Left lung (tissue), 10 donors: ENCODE results near the gene CWF19L1. TPM values are rescaled to one million over a fixed set of nuclear protein-coding genes. Genes with fewer than 3 reads are reported as not detected.

ENCODE experiments used
- ATAC-seq: fragments of 200-7000 bp; cut with Tn5 transposase; one replicate; pipeline ENCODE4 v1.9.1; 2020; ENCODE audit warnings: moderate library complexity
- DNase-seq, 4 donors: peaks; one replicate each; pipeline ENCODE4 v3.0.0-alpha.2; 2013 to 2020
- H3K27ac ChIP-seq, 2 donors: fragments of 200-600 bp; sonication (generic) in 1 of 2; one replicate each; pipeline versions ENCODE4 v1.5.0 to v1.8.0; 2020 to 2021
- H3K27me3 ChIP-seq, 2 donors: fragments of 200-600 bp; sonication (generic) in 1 of 2; one replicate each; pipeline versions ENCODE4 v1.5.0 to v1.8.0; 2020 to 2021
- H3K36me3 ChIP-seq, 2 donors: fragments of 200-600 bp; sonication (generic) in 1 of 2; one replicate each; pipeline versions ENCODE4 v1.5.0 to v1.8.0; 2020 to 2021
- H3K4me1 ChIP-seq, 2 donors: fragments of 200-600 bp; one replicate each; pipeline ENCODE4 v1.8.0; 2021
- H3K4me3 ChIP-seq, 2 donors: fragments of 200-600 bp; sonication (generic) in 1 of 2; one replicate each; pipeline versions ENCODE4 v1.5.0 to v1.8.0; 2020 to 2021; ENCODE audit warnings: mild to moderate bottlenecking in 1 of 2
- H3K9me3 ChIP-seq, 2 donors: fragments of 200-600 bp; sonication (generic) in 1 of 2; one replicate each; pipeline versions ENCODE4 v1.5.0 to v1.8.0; 2020 to 2021
- CTCF ChIP-seq, 2 donors: fragments of 200-600 bp; sonication (generic) in 1 of 2; IDR thresholded peaks; one replicate each; pipeline versions ENCODE4 v1.5.0 to v1.8.0; 2021; ENCODE audit warnings: antibody characterized with exemption in 2 of 2
- intact Hi-C, 2 donors: fragments of 100-400 bp; cut with DNase I; formaldehyde crosslinking; loops; one replicate each; pipeline versions ENCODE4 v1.11.2 to v1.14.2; 2022
- polyA plus RNA-seq, 6 donors: library from polyadenylated mRNA; unstranded; fragments of 120-200 nt; gene quantifications; one replicate each; pipeline ENCODE4 v1.2.1, GENCODE V29; 2013; ENCODE audit not compliant: insufficient read length in 6 of 6
- total RNA-seq, 2 donors: library from RNA; stranded (reverse); fragmentation: NEBNext Ultra II Directional; extraction: Animal tissue kit (Norgen Biotek cat#: 25700); gene quantifications; one replicate each; pipeline ENCODE4 v1.2.1, GENCODE V29; 2021
- donor health status: DM: no; HTN: yes; CAD: no.
- donor health status: DM: no; HTN: no; CAD: no.

Gene CWF19L1
- total and polyA plus RNA-seq, 8 donors = 17.5 to 37.2 (median 33.2) TPM

- intact Hi-C loops = no loop called here
- DNase-seq = peak in 2 of 4 donors; percentile 7 to 23
- no peaks in the 10 kb centered on the region for H3K27me3 ChIP-seq
- no peaks in the 10 kb centered on the region for H3K9me3 ChIP-seq
- H3K27ac ChIP-seq = peak overlapping the region; percentile 85 to 86
- H3K4me1 ChIP-seq = peaks cover 15 to 66% of the 10 kb centered on the region in 2 donors
- no peak for ATAC-seq
- peaks cover 0 to 18% of the 10 kb centered on the region in 2 donors for H3K36me3 ChIP-seq
- H3K4me3 ChIP-seq = peak overlapping the region; percentile 86 to 88
- no peak for TF ChIP-seq CTCF (IDR thresholded peaks at IDR 0.05)
Observed at GRCh38 chr10:100184840-100185239, 82.6 kb downstream of the CWF19L1 start.

GRCh38 chr10:100184426-100184825, 83.0 kb downstream of the CWF19L1 start:
- intact Hi-C loops = no loop called here
- Histone ChIP-seq H3K27ac (peak overlapping the region in 1 of 2 donors; percentile 85), H3K27me3 (no peaks in the 10 kb centered on the region), H3K4me1 (peaks cover 15 to 68% of the 10 kb centered on the region in 2 donors), H3K9me3 (no peaks in the 10 kb centered on the region), H3K36me3 (peaks cover 0 to 17% of the 10 kb centered on the region in 2 donors), H3K4me3 (peak overlapping the region; percentile 86 to 88)
- DNase-seq = no peak
- no peak for TF ChIP-seq CTCF (IDR thresholded peaks at IDR 0.05)
- no peak for ATAC-seq

GRCh38 chr10:100183481-100183880, 84.0 kb downstream of the CWF19L1 start:
- peaks cover 15 to 72% of the 10 kb centered on the region in 2 donors for H3K4me1 ChIP-seq
- no peaks in the 10 kb centered on the region for H3K9me3 ChIP-seq
- no peak overlapping the region for H3K4me3 ChIP-seq
- no peaks in the 10 kb centered on the region for H3K27me3 ChIP-seq
- H3K36me3 ChIP-seq = peaks cover 0 to 24% of the 10 kb centered on the region in 2 donors
- H3K27ac ChIP-seq = peak overlapping the region in 1 of 2 donors; percentile 85
- TF ChIP-seq CTCF (IDR thresholded peaks at IDR 0.05) = no peak
- intact Hi-C loops = no loop called here
- DNase-seq = peak in 1 of 4 donors; percentile 2
- ATAC-seq = no peak

GRCh38 chr10:100182908-100183307, 84.5 kb downstream of the CWF19L1 start:
- TF ChIP-seq CTCF (IDR thresholded peaks at IDR 0.05) = no peak
- Histone ChIP-seq H3K36me3 (peaks cover 0 to 30% of the 10 kb centered on the region in 2 donors), H3K4me1 (peaks cover 15 to 71% of the 10 kb centered on the region in 2 donors), H3K9me3 (no peaks in the 10 kb centered on the region), H3K4me3 (no peak overlapping the region), H3K27ac (peak overlapping the region in 1 of 2 donors; percentile 85), H3K27me3 (no peaks in the 10 kb centered on the region)
- intact Hi-C loops = no loop called here
- DNase-seq (no peak), ATAC-seq (no peak)

Other genes with a start within 250 kb of the CWF19L1 start
- not detected for gene CPN1, start 185.8 kb downstream of the CWF19L1 start, total RNA-seq
- not detected for gene CPN1, start 185.8 kb downstream of the CWF19L1 start, polyA plus RNA-seq
- 10 to 100 TPM; 23.8 to 34.5 TPM for gene ERLIN1, start 81.6 kb downstream of the CWF19L1 start, total RNA-seq
- gene ERLIN1, start 81.6 kb downstream of the CWF19L1 start, polyA plus RNA-seq = 10 to 100 TPM; 43.7 to 56.3 (median 49.0) TPM
- gene CHUK, start 38.0 kb downstream of the CWF19L1 start, total RNA-seq = 10 to 100 TPM; 19.6 to 26.9 TPM
- gene CHUK, start 38.0 kb downstream of the CWF19L1 start, polyA plus RNA-seq = 10 to 100 TPM; 23.2 to 30.6 (median 26.0) TPM
- 10 to 100 TPM; 36.7 to 49.2 TPM for gene BLOC1S2, start 19.0 kb upstream of the CWF19L1 start, total RNA-seq
- gene BLOC1S2, start 19.0 kb upstream of the CWF19L1 start, polyA plus RNA-seq = 10 to 100 TPM; 27.3 to 31.7 (median 29.0) TPM
- gene PKD2L1, start 62.6 kb upstream of the CWF19L1 start, total RNA-seq = under 1 TPM in 1 of 2 donors, not detected in 1; 0.37 TPM
- gene PKD2L1, start 62.6 kb upstream of the CWF19L1 start, polyA plus RNA-seq = under 1 TPM; 0.22 to 0.47 (median 0.31) TPM
- gene SCD, start 79.6 kb upstream of the CWF19L1 start, total RNA-seq = 100 to 1,000 TPM; 524 to 529 TPM
- 10 to 100 TPM; 17.3 to 62.2 (median 27.5) TPM for gene SCD, start 79.6 kb upstream of the CWF19L1 start, polyA plus RNA-seq
- gene WNT8B, start 195.4 kb upstream of the CWF19L1 start, total RNA-seq = under 1 TPM in 1 of 2 donors, not detected in 1; 0.13 TPM
- gene WNT8B, start 195.4 kb upstream of the CWF19L1 start, polyA plus RNA-seq = under 1 TPM in 5 of 6 donors, not detected in 1; 0.09 to 0.24 (median 0.11) TPM